Peyer's patch (tissue), 4 donors: ENCODE data around the gene ZGLP1. TPM values are rescaled to one million over a fixed set of nuclear protein-coding genes. Genes with fewer than 3 reads are reported as not detected.

Experiments
- DNase-seq, 3 donors: peaks; one replicate each; pipeline ENCODE4 v3.0.0-alpha.2; 2017 to 2019
- H3K27ac ChIP-seq, 4 donors: fragments of 200-600 bp; sonication (generic); one replicate each; pipeline ENCODE4 v1.5.1; 2016 to 2019
- H3K27me3 ChIP-seq, 2 donors: fragments of 200-600 bp; sonication (generic); one replicate each; pipeline ENCODE4 v1.5.1; 2019
- H3K36me3 ChIP-seq, 3 donors: fragments of 200-600 bp; sonication (generic); one replicate each; pipeline ENCODE4 v1.5.1; 2016 to 2019
- H3K4me1 ChIP-seq, 4 donors: fragments of 200-600 bp; sonication (generic); one replicate each; pipeline ENCODE4 v1.5.1; 2016 to 2019
- H3K4me3 ChIP-seq, 4 donors: fragments of 200-600 bp; sonication (generic); 1 replicate in 3 of 4; 2 replicates in 1 of 4; pipeline ENCODE4 v1.5.1; 2016 to 2019; ENCODE audit warnings: mild to moderate bottlenecking in 1 of 4
- H3K9me3 ChIP-seq, 4 donors: fragments of 200-600 bp; sonication (generic); one replicate each; pipeline ENCODE4 v1.5.1; 2016 to 2019; ENCODE audit warnings: mild to moderate bottlenecking in 1 of 4
- CTCF ChIP-seq, 6 experiments: fragments of 450-650 bp in 4 of 6; fragments of 200-600 bp in 2 of 6; sonication (generic) in 1 of 6; IDR thresholded peaks; one replicate each; pipeline ENCODE4 v1.5.1; 2017 to 2019; ENCODE audit warnings: antibody characterized with exemption in 6 of 6, mild to moderate bottlenecking in 3 of 6, moderate library complexity in 1 of 6
- POLR2A ChIP-seq, 2 donors: fragments of 450-650 bp; IDR thresholded peaks; one replicate each; pipeline ENCODE4 v1.5.1; 2017; ENCODE audit warnings: antibody characterized with exemption in 2 of 2, mild to moderate bottlenecking in 2 of 2, moderate library complexity in 2 of 2
- total RNA-seq, 4 donors: library from RNA; depleted of rRNA; stranded (reverse); fragments of >200 nt; gene quantifications; one replicate each; pipeline ENCODE4 v1.1.0, GENCODE V29; 2016

ZGLP1 gene
- total RNA-seq, 4 donors from 2014 or later: 2.1 to 10.7 TPM; not detected in 2

DNA sequence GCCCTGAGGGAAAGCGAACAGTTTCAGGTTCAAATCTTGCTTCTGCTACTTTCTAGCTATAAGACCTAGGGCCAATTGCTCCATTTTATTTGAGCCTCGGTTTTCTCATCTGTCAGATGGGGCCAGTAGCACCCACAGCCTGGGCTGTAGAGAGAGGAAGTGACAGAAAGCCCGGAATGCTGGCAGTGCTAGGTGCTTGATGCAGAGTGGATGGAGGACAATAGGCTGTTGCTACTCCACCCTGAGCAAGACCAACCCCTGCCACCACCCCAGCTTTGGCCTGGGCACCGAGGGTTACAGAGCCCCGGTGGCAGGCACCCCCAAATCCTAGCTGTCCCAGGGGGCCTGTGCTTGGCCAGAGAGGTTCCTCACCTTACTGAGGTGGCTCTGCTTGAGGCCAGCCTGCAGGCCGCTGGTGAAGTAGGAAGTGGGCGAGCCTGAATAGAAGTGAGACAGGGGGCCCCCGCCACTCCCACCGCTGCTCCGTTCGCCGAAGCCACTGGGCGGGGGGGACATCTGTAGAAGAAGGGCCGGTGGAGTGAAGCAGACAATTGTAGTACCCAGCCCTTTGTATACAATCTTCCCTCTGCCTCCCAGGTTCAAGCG is 8.3 kb upstream of the ZGLP1 start:
- H3K36me3 ChIP-seq: peaks cover 0 to 61% (median 0%) of the 10 kb centered on the region in 3 donors
- no peak overlapping the region for H3K4me3 ChIP-seq
- no peaks in the 10 kb centered on the region for H3K9me3 ChIP-seq
- H3K27me3 ChIP-seq: no peaks in the 10 kb centered on the region
- H3K4me1 ChIP-seq: peaks cover 4 to 37% (median 9%) of the 10 kb centered on the region in 4 donors
- DNase-seq: no peak
- TF ChIP-seq CTCF (IDR thresholded peaks at IDR 0.05): no peak
- no peak for TF ChIP-seq POLR2A (IDR thresholded peaks at IDR 0.05)
- H3K27ac ChIP-seq: no peak overlapping the region

DNA sequence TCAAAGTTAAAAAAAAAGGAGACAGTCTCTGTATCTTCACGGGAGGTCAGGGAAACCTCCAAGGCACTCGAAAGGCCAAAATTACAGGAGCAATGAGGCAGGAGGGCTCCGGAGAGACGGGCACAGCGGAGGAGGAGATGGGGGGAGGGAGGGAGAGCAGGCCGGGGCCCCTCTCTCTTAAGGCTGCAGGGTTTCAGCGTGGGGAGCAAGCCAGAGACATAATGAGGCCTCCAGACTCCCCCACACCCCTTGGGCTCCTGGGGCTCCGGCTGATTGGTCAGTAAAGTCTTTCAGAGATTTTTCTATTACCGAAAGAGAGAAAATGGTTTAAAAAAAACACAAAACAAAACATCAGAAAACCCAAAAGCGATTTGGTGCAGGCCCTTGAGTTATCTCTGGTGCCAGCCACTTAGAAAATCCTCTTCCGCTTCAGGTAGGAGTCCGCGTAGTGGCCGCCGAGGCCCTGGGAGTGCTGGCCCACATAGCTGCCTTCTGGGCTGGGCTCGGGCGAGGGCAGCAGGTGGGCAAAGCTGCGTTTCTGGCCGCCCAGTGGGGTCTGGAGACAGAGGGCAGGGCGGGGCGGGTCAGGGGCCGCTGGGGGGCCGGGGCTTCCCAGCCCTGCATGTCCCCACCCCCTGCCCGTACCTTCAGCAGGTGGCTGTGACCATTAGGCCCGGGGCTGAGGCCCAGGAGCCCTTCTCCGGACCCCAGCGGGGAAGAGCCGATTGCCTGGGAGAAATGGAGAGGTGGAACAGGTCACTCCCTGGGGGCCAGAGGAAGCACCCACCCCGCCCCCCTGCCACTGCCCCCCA is 7.6 kb upstream of the ZGLP1 start:
- no peak for DNase-seq
- H3K36me3 ChIP-seq: peaks cover 0 to 54% (median 0%) of the 10 kb centered on the region in 3 donors
- TF ChIP-seq CTCF (IDR thresholded peaks at IDR 0.05): no peak
- no peak for TF ChIP-seq POLR2A (IDR thresholded peaks at IDR 0.05)
- H3K4me3 ChIP-seq: no peak overlapping the region
- H3K9me3 ChIP-seq: no peaks in the 10 kb centered on the region
- H3K27ac ChIP-seq: no peak overlapping the region
- peaks cover 4 to 30% (median 9%) of the 10 kb centered on the region in 4 donors for H3K4me1 ChIP-seq
- no peaks in the 10 kb centered on the region for H3K27me3 ChIP-seq

GRCh38 chr19:10316229-10317044 is 6.8 kb upstream of the ZGLP1 start:
- Histone ChIP-seq H3K27me3 (no peaks in the 10 kb centered on the region), H3K4me1 (peaks cover 4 to 26% (median 8%) of the 10 kb centered on the region in 4 donors), H3K27ac (peak overlapping the region in 2 of 4 donors; percentile 43 to 80), H3K9me3 (no peaks in the 10 kb centered on the region), H3K36me3 (peaks cover 0 to 46% (median 0%) of the 10 kb centered on the region in 3 donors), H3K4me3 (peak overlapping the region in 3 of 4 donors; percentile 54 to 93 (median 81))
- TF ChIP-seq CTCF (IDR thresholded peaks at IDR 0.05) (no peak), POLR2A (IDR thresholded peaks at IDR 0.05) (no peak)
- no peak for DNase-seq

GRCh38 chr19:10315335-10316214 is 6.0 kb upstream of the ZGLP1 start, which contains the start of gene FDX2:
Gene FDX2, minus strand, starts transcription at chr19:10316015. Its CDS starts 19 bp downstream, at chr19:10315996.
- Histone ChIP-seq H3K27me3 (no peaks in the 10 kb centered on the region), H3K4me3 (peak within 1 kb of the TSS; percentile 54 to 93 (median 82)), H3K36me3 (peaks cover 0 to 37% (median 0%) of the 10 kb centered on the region in 3 donors), H3K4me1 (peaks cover 4 to 18% (median 5%) of the 10 kb centered on the region in 4 donors), H3K9me3 (no peaks in the 10 kb centered on the region), H3K27ac (peak within 1 kb of the TSS; percentile 16 to 80 (median 35))
- TF ChIP-seq POLR2A (IDR thresholded peaks at IDR 0.05) (no peak), CTCF (IDR thresholded peaks at IDR 0.05) (no peak)
- peak; percentile 89 to 94 (median 93) for DNase-seq
